HEK293 (cell line): ENCODE data around the gene PIK3CD.

ENCODE experiments used
- ATF2 ChIP-seq: fragments of 450-650 bp; formaldehyde crosslinking; IDR thresholded peaks from 2 replicates; pipeline ENCODE4 v1.5.1; 2016; ENCODE audit warnings: missing biosample characterization, missing genetic modification characterization, low read depth
- TCF7L2 ChIP-seq: IDR thresholded peaks from 2 replicates; pipeline ENCODE4 v1.6.1; 2011; ENCODE audit warnings: low read depth, mild to moderate bottlenecking, inconsistent platforms, low read length, moderate library complexity, borderline replicate concordance
- TRIM28 ChIP-seq: IDR thresholded peaks from 2 replicates; pipeline ENCODE4 v1.6.1; 2011; ENCODE audit warnings: low read length, control low read depth, borderline replicate concordance
- YY1 ChIP-seq: fragments of 450-650 bp; formaldehyde crosslinking; IDR thresholded peaks from 2 replicates; pipeline ENCODE4 v1.5.1; 2018; ENCODE audit warnings: missing biosample characterization, missing genetic modification characterization
- ZNF221 ChIP-seq: fragments of 450-650 bp; formaldehyde crosslinking; IDR thresholded peaks from 2 replicates; pipeline ENCODE4 v1.5.1; 2017; ENCODE audit warnings: missing biosample characterization, missing genetic modification characterization, borderline replicate concordance
- ZNF239 ChIP-seq: fragments of 450-650 bp; formaldehyde crosslinking; IDR thresholded peaks from 2 replicates; pipeline ENCODE4 v1.5.1; 2016; ENCODE audit warnings: missing biosample characterization, missing genetic modification characterization
- ZNF324 ChIP-seq: fragments of 450-650 bp; formaldehyde crosslinking; IDR thresholded peaks from 2 replicates; pipeline ENCODE4 v1.5.1; 2016; ENCODE audit warnings: missing biosample characterization, missing genetic modification characterization
- ZNF558 ChIP-seq: fragments of 450-650 bp; formaldehyde crosslinking; IDR thresholded peaks from 2 replicates; pipeline ENCODE4 v1.5.1; 2016; ENCODE audit warnings: missing biosample characterization, missing genetic modification characterization
- TF ChIP-seq, protein P1 (sequence below): sonication (generic); formaldehyde crosslinking; IDR thresholded peaks from 2 replicates; pipeline ENCODE4 v1.8.1; 2022; ENCODE audit warnings: mild to moderate bottlenecking, moderate library complexity, missing genetic modification reagents
- TF ChIP-seq, protein P2 (sequence below): fragments of 450-650 bp; formaldehyde crosslinking; IDR thresholded peaks from 2 replicates; pipeline ENCODE4 v1.5.1; 2016; ENCODE audit warnings: missing biosample characterization, missing genetic modification characterization
- TF ChIP-seq, protein P3 (sequence below): fragments of 450-650 bp; formaldehyde crosslinking; IDR thresholded peaks from 2 replicates; pipeline ENCODE4 v1.5.1; 2016; ENCODE audit warnings: missing biosample characterization, missing genetic modification characterization

DNA sequence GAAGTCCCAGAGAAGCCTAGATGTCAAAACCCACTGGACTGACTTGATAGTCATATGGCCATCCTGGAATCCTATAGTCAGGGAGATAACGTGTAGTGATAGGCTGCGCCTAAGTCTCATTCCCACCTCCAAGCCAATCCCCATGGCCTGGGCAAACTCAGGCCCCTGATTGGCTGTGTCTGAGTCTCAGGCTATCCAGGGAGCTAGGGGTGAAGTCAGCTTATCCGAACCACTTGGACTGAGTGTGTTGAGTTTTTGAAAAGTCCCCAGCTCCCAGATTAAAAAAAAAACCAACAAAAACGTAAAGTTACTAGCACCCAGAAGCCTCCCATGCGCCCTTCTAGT lies 51.6 kb downstream of the PIK3CD start:
- no peak for TF ChIP-seq ATF2 (tag by site-specific recombination)
- TF ChIP-seq, protein P1, sequence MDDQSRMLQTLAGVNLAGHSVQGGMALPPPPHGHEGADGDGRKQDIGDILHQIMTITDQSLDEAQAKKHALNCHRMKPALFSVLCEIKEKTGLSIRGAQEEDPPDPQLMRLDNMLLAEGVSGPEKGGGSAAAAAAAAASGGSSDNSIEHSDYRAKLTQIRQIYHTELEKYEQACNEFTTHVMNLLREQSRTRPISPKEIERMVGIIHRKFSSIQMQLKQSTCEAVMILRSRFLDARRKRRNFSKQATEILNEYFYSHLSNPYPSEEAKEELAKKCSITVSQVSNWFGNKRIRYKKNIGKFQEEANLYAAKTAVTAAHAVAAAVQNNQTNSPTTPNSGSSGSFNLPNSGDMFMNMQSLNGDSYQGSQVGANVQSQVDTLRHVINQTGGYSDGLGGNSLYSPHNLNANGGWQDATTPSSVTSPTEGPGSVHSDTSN, result no peak
- TF ChIP-seq, protein P2, sequence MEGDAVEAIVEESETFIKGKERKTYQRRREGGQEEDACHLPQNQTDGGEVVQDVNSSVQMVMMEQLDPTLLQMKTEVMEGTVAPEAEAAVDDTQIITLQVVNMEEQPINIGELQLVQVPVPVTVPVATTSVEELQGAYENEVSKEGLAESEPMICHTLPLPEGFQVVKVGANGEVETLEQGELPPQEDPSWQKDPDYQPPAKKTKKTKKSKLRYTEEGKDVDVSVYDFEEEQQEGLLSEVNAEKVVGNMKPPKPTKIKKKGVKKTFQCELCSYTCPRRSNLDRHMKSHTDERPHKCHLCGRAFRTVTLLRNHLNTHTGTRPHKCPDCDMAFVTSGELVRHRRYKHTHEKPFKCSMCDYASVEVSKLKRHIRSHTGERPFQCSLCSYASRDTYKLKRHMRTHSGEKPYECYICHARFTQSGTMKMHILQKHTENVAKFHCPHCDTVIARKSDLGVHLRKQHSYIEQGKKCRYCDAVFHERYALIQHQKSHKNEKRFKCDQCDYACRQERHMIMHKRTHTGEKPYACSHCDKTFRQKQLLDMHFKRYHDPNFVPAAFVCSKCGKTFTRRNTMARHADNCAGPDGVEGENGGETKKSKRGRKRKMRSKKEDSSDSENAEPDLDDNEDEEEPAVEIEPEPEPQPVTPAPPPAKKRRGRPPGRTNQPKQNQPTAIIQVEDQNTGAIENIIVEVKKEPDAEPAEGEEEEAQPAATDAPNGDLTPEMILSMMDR, result no peak
- TF ChIP-seq ZNF558 (tag by site-specific recombination), result no peak
- no peak for TF ChIP-seq YY1
- no peak for TF ChIP-seq ZNF324 (tag by site-specific recombination)
- no peak for TF ChIP-seq ZNF239 (tag by site-specific recombination)
- TF ChIP-seq ZNF221 (tag by site-specific recombination), result no peak
- TF ChIP-seq TCF7L2, result no peak
- TF ChIP-seq TRIM28, result no peak
- TF ChIP-seq, protein P3, sequence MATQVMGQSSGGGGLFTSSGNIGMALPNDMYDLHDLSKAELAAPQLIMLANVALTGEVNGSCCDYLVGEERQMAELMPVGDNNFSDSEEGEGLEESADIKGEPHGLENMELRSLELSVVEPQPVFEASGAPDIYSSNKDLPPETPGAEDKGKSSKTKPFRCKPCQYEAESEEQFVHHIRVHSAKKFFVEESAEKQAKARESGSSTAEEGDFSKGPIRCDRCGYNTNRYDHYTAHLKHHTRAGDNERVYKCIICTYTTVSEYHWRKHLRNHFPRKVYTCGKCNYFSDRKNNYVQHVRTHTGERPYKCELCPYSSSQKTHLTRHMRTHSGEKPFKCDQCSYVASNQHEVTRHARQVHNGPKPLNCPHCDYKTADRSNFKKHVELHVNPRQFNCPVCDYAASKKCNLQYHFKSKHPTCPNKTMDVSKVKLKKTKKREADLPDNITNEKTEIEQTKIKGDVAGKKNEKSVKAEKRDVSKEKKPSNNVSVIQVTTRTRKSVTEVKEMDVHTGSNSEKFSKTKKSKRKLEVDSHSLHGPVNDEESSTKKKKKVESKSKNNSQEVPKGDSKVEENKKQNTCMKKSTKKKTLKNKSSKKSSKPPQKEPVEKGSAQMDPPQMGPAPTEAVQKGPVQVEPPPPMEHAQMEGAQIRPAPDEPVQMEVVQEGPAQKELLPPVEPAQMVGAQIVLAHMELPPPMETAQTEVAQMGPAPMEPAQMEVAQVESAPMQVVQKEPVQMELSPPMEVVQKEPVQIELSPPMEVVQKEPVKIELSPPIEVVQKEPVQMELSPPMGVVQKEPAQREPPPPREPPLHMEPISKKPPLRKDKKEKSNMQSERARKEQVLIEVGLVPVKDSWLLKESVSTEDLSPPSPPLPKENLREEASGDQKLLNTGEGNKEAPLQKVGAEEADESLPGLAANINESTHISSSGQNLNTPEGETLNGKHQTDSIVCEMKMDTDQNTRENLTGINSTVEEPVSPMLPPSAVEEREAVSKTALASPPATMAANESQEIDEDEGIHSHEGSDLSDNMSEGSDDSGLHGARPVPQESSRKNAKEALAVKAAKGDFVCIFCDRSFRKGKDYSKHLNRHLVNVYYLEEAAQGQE (tag by site-specific recombination), result no peak
